ENCODE data around the gene OR7C1. TPM values are rescaled to one million over a fixed set of nuclear protein-coding genes. Genes with fewer than 3 reads are reported as not detected.

The OR7C1 gene
- total RNA-seq, 6 donors from 2014 or later, result not detected

DNA sequence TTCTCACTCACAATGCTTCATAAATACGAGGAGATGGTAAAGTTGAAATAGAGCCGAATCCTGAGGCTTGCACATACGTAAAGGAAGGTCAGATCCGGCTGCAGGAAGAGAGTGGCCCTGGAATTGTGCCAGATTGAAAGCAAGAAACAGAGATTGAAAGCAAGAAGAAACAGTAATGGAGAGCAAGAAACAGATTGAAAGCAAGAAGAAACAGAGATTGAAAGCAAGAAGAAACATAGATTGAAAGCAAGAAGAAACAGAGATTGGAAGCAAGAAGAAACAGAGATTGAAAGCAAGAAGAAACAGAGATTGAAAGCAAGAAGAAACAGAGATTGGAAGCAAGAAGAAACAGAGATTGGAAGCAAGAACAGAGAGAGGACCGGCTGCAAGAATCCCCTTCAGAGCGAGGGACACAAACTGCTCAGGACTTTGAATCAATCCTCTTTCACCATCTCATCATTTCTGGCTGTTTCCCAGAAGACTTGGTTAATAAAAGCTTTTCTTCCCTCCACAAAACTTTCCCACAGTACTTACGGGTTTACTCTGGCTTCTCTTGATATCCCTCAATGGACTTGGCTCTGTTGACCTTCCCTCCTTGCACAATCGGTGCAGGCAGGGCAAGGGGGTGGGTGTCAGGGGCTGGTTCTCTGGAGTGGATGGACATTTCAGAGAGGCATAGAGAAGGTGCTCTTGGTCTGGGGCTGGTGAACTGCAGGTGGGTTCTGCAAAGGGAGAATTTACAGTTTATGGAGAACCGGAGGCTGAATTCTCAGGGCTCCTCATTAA, 25.5 kb downstream of the OR7C1 start:
- ATAC-seq (ENCODE audit: low FRiP score in 2 of 2) (no peak), DNase-seq (peak in 1 of 2 donors; percentile 56)
- Histone ChIP-seq H3K36me3 (no peaks in the 10 kb centered on the region), H3K4me3 (no peak overlapping the region), H3K4me1 (no peaks in the 10 kb centered on the region), H3K27me3 (no peaks in the 10 kb centered on the region), H3K9me3 (no peaks in the 10 kb centered on the region), H3K27ac (no peak overlapping the region)
- TF ChIP-seq POLR2AphosphoS5 (IDR thresholded peaks at IDR 0.05) (no peak), EP300 (IDR thresholded peaks at IDR 0.05) (no peak), CTCF (IDR thresholded peaks at IDR 0.05) (no peak), POLR2A (IDR thresholded peaks at IDR 0.05) (no peak)
- 30 to 41% methylated on average over 9 of the region's 9 CpGs for WGBS, 2 donors

- DNase-seq (no peak), ATAC-seq (ENCODE audit: low FRiP score in 2 of 2) (no peak)
- TF ChIP-seq EP300 (IDR thresholded peaks at IDR 0.05) (no peak), POLR2A (IDR thresholded peaks at IDR 0.05) (no peak), CTCF (IDR thresholded peaks at IDR 0.05) (no peak), POLR2AphosphoS5 (IDR thresholded peaks at IDR 0.05) (no peak)
- Histone ChIP-seq H3K36me3 (no peaks in the 10 kb centered on the region), H3K4me1 (no peaks in the 10 kb centered on the region), H3K27ac (no peak overlapping the region), H3K9me3 (no peaks in the 10 kb centered on the region), H3K4me3 (no peak overlapping the region), H3K27me3 (no peaks in the 10 kb centered on the region)
- WGBS, 2 donors, result 86 to 92% methylated on average over 3 of the region's 3 CpGs
These were observed 30.2 kb downstream of the OR7C1 start for GRCh38 chr19:14804765-14805164.

- no peak for ATAC-seq (ENCODE audit: low FRiP score in 2 of 2)
- DNase-seq, result no peak
- Histone ChIP-seq H3K4me3 (no peak overlapping the region), H3K27ac (no peak overlapping the region), H3K36me3 (no peaks in the 10 kb centered on the region), H3K4me1 (no peaks in the 10 kb centered on the region), H3K9me3 (no peaks in the 10 kb centered on the region), H3K27me3 (no peaks in the 10 kb centered on the region)
- 79 to 81% methylated on average over 5 of the region's 5 CpGs for WGBS, 2 donors
- TF ChIP-seq POLR2AphosphoS5 (IDR thresholded peaks at IDR 0.05), result no peak
- no peak for TF ChIP-seq POLR2A (IDR thresholded peaks at IDR 0.05)
- no peak for TF ChIP-seq EP300 (IDR thresholded peaks at IDR 0.05)
- TF ChIP-seq CTCF (IDR thresholded peaks at IDR 0.05), result no peak
These were observed 36.2 kb downstream of the OR7C1 start for GRCh38 chr19:14798760-14799159.

GRCh38 chr19:14796021-14796420, 39.0 kb downstream of the OR7C1 start:
- Histone ChIP-seq H3K36me3 (no peaks in the 10 kb centered on the region), H3K4me3 (no peak overlapping the region), H3K27me3 (no peaks in the 10 kb centered on the region), H3K27ac (no peak overlapping the region), H3K9me3 (no peaks in the 10 kb centered on the region), H3K4me1 (no peaks in the 10 kb centered on the region)
- 94 to 96% methylated on average over 11 of the region's 11 CpGs for WGBS, 2 donors
- ATAC-seq (ENCODE audit: low FRiP score in 2 of 2), result no peak
- TF ChIP-seq EP300 (IDR thresholded peaks at IDR 0.05) (no peak), CTCF (IDR thresholded peaks at IDR 0.05) (no peak), POLR2AphosphoS5 (IDR thresholded peaks at IDR 0.05) (no peak), POLR2A (IDR thresholded peaks at IDR 0.05) (no peak)
- DNase-seq, result peak in 1 of 2 donors; percentile 47

Data from upper lobe of left lung (tissue), 6 donors.